GM21526 (cell line): Measurements from ENCODE around the gene MED13L.

ENCODE experiments used
- ATAC-seq: cut with Tn5 transposase; IDR thresholded peaks from one replicate; pipeline ENCODE4 v1.9.1; 2021; ENCODE audit warnings: moderate library complexity; ENCODE audit not compliant: unreplicated experiment, low FRiP score

Gene MED13L

DNA sequence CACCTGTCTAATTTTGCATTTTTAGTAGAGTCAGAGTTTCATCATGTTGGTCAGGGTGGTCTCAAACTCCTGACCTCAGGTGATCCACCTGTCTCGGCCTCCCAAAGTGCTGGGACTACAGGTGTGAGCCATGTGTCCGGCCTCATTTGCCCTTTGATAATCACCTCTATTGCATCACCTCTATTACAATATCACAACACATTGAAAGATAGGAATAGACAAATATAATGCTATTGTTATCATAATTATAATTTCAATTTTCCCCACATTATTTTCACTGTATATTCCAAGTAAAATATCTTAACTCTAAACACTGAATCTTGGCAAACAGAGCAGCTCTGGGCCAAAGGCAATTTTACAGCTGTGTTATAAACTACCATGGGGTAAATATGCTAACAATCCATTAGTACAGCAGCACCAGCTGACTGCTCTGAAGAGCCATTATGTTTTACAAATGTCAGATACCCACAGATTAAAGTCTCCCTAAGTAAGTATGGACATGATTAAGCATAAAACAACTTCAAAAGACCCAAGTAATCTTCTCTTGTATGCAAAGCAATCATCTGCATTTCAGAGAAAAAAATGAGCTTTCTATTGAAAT lies 173.2 kb downstream of the MED13L start:
- no peak for ATAC-seq

DNA sequence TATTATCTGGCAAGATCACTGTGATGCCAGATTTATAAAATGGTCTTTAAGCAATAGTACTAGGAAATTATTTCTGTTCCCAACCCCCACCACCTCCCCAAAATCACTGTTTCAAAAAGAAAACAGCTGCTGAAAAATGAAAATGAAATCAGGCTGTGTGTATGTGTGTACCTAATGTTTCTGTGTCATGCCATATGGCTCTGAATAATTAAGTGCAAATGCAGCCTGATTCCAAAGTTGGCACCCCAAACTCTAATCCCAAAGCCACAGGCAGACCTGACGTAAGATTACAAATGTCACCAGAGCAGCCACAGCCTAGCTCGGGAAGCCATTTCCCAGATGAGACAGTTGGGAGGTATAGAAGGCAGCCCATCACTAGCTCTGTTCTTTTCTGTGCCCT lies 175.5 kb downstream of the MED13L start:
- no peak for ATAC-seq

DNA sequence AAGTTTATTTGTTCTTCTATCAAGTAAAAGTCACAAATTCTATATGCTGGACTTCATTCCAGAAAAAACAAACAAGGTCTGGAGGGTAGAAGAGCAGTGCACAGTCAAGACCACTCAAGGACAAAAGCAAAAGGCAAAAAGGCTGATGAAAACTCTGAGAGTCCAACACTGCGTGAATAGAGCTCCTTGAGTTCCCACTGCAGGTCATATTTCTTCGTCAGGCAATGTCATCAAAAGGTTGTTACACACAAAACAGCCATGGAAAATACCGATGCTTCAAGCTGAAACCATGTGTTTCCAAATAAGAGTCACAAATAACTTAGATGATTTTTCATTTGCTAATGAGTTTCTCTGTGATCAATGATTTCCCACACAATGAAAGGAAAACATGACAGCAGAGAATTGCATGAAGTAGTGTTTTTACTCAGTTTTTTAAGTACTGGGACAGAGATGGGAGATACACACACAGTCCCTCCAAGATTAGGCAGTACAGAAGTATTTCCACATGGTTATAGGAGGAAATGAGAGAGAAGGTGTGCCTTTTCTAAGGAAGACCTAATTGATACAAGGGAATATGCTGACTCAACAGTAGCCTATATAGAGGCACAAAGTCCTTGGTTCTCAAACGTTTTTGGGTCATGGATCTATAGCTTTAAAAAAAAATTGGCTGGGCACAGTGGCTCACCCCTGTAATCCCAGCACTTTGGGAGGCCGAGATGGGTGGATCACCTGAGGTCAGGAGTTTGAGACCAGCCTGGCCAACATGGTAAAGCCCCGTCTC lies 177.7 kb downstream of the MED13L start:
- no peak for ATAC-seq

DNA sequence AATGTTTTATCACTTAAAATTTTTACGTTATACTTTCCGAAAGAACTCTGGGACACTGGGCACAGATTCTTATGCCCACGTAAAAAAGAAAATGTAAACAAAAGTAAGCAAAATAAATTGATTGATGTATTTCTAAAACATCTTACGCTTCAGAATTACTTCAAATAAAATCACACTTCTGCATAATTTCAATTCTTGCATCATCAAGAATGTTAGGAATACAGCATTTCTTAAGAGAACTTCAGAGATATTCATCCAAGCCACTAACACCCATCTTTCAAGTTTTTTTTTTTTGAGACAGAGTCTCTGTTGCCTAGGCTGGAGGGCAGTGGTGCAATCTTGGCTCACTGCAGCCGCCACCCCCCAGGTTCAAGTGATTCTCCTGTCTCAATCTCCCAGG lies 180.6 kb downstream of the MED13L start:
- no peak for ATAC-seq

DNA sequence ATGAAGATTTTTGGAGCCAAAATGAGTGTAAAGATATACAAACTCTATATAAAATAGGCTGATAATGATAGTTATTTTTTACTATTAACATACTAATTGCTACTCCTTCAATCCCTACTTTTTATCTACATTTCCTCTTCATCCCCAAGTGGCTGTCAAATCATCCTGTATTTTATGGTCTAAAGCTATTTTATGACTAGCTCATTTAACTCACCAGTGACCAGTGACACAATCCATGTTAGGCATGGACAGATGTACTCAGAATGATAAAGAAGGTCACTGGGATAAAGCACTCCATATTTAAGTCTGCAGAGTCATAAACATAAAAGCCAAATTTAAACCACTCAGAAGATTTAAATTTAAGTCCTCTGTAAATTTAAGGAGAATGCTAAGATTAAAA lies 183.0 kb downstream of the MED13L start:
- ATAC-seq, result no peak

DNA sequence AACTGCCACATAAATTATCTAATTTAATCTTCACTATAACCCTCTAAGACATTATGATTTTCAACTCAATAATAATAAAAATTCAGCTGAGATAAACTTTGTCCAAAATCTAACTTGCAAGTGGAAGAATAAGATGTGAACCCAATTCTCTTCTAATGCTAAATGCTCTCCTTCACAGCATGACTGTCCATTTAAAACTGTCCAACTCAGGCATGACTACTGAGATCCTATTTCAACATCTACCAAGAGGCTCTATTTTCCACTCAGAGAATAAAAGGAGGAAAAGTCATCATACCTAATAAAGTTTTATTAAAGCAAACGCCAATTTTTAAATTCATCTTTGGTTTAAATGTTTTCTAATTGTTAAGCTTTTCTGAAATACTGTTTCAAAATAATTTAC lies 183.6 kb downstream of the MED13L start:
- ATAC-seq, result no peak

DNA sequence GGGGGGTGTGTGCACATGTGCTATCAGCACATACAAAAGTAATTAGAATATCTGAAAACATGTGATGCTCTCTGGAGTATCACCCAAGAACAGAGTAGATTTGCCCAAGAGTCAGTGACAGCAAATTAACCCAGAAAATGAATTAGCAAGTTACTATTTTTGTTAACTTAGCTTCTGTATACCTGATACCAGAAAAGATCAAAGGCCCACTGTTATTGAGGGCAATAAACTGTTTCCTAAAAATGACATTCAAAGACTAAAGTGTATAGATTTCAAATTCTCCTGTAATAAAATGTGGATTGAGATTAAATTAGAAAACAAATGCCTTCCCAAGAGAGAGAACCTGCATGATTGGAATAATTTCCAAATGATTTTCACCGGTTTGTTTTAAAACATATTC lies 184.7 kb downstream of the MED13L start:
- ATAC-seq, result no peak

DNA sequence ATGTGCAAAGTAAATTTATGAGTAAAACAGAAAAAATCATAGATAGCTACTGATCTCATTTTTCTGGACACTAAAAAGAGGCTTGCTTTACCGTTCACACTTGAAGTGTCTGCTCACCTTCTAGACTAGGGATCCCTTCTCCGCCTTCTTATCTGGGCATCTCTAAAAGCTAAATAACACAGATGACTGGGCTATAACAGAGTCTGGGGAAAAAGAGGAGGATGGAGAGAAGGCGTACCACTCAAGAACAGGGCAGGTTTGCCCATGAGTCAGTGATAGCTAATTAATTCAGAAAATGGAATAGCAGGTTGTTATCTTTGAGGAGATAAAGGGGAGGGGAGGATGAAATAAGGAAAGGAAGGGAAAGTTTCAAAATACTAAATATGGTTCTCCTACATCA lies 185.3 kb downstream of the MED13L start:
- no peak for ATAC-seq

DNA sequence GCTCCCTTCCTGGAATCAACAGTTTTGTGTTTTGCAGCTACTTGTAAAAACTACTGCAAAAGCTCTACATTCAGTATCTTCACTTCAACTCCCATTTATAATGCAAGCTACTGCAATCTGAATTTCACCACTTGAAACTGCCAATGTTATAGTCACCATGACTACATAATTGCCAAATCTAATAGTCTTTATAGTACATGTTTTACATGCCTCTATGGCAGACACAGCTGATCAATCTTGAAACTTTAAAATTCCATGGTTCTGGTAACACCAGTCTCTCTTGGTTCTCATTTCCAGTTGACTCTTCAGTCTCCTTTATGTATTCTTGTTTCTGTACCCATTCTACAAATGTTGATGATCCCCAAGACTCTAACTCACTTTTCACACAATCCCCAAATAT lies 185.9 kb downstream of the MED13L start:
- no peak for ATAC-seq

DNA sequence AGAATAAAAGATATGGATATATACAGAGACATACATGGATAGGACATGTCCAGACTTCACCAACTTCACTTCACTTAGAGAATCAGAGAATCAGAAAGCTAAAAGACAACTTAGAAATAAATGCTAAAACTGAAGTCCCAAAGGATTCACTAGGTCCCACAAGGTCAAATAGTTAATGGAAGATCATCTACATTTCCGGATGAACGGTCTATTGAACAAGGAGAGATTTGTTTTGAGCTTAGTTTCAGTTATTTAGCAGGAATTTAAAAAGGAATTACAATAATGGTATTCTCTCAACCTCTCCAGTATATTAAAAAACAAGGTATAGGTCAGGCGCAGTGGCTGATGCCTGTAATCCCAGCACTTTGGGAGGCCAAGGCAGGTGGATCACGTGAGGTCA lies 187.0 kb downstream of the MED13L start:
- ATAC-seq, result no peak

DNA sequence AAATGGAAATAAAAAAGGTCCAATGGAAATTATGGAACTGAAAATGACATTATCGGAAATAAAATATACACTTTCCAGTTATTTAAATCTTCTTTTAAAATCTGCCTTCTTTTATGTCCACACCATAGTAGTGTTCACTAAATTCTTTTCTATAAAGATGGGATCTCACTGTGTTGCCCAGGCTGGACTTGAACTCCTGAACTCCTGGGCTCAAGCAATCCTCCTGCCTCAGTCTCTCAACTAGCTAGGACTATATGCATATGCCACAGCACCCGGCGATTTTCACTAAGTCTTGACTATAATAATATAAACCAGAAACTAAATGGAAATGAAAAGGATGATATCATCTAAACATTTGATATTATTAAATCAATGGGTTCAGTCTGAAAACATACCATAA lies 188.4 kb downstream of the MED13L start:
- no peak for ATAC-seq

DNA sequence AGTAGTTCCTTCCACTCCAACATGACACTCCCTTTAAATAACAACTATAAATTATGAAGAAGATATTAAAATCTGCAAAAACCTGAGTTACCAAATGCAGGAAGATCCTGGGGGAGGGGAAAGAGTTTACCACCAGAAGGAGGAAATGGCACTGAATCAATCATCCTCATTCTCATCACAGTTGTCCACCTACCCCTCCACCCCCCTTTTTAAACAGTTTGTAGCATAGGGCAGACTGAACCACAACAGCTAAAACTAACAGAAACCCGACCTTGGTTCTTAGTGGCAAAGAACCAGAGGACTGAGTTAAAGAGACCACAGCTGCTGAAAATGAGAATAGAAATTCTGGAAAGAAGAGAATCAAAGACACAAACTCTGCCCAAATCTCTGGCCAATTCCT lies 189.5 kb downstream of the MED13L start:
- ATAC-seq, result peak; percentile 54

DNA sequence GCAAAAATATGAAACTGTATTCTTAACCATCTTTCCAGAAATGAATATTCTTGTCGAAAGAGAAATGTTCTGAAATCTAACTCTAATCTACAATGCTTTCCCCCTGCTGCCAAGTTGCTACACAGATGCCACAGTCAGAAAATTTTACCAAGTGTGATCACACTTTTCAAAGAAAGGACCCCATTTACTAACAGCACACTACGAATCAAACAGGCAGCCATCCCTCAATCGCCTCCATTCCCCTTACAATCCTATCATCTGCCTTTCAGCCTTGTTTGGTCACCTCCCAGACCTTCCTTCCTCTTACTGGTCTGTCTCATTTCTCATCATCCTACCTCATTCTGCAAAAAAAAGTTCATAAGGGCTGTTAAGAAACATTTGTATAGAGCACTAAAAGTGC lies 190.1 kb downstream of the MED13L start:
- ATAC-seq, result peak; percentile 37

DNA sequence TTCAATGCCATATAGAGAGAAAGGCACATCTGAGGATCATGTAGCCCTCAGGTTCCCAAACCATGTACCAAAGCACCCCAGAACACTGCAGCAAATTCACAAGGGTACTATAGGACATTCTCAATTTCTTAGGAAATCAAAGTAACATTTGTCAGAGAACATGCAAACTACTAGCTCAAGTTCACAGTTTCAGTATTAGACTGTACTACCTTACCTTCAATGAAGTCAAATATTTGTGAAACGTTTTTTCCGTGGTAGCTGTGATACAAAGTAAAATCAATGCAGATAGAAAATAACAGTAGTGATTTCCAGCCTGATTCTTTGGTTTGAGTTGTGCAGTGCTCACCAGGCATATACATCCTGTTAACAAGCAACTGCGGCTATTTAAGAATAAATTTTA lies 197.1 kb downstream of the MED13L start:
- ATAC-seq, result no peak

DNA sequence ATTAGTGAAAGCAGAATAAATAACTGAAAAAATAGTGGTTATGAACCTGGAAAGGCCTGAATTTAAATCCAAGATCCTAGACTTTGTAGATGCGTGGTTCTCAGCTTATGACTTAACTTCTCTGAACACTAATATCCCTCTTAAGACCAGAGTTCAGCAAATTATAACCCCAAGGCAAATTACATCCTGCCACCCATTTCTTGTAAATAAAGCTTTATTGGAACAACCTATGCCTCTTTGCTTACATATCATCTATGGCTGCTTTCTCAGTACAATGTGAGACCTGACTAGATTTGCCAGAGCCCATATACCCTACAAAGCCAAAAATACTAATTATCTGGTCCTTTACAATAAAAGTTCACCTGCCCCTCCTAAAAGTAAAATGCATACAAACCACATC lies 199.1 kb downstream of the MED13L start:
- ATAC-seq, result no peak

DNA sequence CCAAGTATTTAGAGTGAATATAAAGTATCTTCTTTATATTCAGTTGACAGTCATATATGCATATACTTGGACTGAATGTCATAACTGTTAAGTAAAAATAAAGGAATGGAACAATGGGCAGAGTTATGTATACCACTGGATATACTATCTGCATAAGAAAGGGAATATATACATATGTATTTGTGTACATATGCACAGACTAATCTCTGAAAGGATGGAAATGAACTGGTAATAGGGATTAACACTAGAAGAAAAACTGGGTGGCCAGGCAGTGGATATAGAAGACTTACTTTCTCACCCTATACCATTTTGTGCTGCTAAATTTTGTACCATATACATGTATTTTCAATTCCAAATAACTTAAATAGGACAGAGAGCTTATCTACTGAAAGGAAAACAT lies 200.1 kb downstream of the MED13L start:
- no peak for ATAC-seq

DNA sequence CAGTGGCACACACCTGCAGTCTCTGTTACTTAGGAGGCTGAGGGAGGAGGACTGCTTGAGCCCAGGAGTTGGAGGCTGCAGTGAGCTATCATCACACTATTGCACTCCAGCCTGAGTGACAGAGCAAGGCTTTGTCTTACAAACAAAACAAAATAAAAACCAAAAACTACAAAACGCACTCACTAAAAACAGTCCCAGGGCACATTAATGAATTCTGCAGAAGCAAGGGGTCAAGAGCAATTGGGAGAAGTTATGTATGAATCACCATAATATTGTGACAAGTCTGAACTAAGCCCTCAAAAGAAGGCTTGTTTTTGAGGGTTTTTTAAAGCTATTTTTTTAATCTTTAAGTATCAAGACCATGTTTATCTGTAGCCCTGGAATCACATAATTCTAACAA lies 201.1 kb downstream of the MED13L start:
- no peak for ATAC-seq

DNA sequence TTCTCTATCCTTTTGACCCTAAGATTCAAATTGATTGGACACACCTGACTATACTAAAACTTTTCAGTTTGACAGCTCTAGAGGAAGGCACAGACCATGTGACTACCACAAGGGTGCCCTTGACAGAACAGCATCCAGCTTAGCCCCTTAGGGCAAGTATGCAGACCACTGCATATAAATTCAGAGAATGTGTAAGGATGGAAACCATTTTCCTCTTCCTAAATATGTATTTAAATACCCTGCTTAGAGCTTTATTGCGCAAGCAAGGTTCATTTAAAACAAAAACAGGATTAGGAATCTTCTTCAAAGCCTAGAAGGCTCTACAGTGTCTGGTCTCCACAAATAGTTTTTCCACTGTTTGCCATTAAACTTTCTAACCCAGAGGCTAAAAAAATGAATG lies 202.8 kb downstream of the MED13L start:
- ATAC-seq, result no peak

DNA sequence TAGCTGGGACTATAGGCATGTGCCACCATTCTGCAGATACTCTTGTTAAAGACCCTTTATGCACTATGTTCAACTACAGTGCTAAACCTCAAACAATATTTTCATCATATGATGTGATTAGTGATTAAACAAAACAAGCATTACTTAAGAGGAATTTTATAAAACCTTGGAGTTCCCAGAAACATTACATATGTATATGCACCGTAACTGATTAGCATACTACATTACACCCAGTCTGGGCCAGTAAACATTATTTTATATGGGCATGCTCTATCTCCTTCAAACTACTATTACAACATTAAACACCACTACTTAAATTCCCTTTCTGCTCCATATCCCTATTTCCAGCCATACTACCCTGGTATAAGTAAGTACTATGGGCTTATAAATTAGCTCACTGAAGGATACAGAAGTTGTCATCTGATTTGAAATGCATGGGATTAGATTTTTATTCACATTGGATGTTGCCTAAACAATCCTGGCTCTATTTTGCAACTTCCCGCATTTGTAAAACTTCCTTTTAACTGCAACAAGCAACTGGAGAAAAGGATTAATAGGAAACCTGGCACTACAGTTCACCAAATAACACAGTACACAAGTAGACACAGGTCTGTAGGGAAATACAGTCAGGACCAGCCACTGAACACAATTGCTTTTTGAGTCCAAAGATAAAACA lies 205.8 kb downstream of the MED13L start:
- no peak for ATAC-seq

DNA sequence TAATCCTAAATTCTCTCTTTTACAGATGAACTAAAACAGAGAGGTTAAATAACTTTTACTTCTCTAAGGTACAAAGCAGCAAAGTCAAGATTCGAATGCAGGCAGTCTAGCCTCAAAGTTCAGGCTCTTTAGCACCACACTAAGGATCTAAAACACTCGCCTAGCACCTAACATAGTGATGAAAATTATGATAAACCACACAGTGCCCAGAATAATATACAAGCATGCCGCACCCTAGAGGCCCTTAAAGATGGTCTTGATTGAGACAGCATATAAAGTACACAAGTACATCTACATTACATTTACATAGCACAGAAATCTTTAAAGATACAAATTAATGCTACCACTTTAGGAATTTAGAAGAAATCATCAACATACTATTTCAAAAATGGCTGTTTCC lies 207.0 kb downstream of the MED13L start:
- no peak for ATAC-seq

DNA sequence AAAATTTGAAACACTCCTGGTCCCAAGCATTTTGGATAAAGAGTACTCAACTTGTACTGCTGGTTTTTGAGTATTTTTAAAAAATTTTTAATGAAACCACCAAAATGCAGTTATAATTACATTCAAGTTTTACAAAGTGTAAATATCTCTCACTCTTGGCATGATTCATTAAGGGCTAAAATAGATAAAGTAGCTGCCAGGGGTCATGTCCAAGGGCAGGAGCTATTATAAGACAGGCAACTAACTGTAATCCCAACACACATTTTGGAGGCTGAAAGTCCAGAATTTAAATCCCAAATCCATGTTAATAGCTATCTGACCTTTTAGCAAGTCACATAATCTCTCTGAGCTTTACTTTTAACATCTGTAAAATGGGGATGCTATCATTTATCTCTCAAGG lies 207.6 kb downstream of the MED13L start:
- ATAC-seq, result no peak

DNA sequence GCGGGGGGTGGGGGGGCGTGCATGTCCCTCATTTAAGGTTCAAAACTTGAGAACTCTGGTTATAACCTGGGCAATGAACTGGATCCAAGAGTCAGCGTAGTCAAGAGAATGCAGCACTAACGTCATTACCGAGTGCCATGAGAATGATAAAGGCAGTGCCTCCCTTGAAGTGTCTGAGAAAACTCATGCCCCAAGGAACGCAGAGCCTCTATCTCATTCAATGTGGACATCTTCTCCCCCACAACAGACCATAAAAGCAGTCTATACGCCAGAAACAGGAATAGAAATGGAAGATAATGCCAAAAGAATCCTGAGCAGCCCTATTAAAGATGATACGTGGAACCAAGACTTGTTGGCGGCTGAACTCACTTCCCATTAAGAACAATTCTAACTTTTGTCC lies 208.6 kb downstream of the MED13L start:
- no peak for ATAC-seq
